ENCODE data around the gene KMT2C. TPM values are rescaled to one million over a fixed set of nuclear protein-coding genes. Genes with fewer than 3 reads are reported as not detected.

Gene KMT2C
- total RNA-seq, 3 donors from 2014 or later = 79.6 to 121 (median 102) TPM

GRCh38 chr7:152121432-152121831 lies 314.4 kb downstream of the KMT2C start:
- no peak overlapping the region for H3K4me3 ChIP-seq
- peaks cover 13% of the 10 kb centered on the region for H3K36me3 ChIP-seq (ENCODE audit: low read depth)
- no peak for ATAC-seq
- peaks cover 3% of the 10 kb centered on the region for H3K9me3 ChIP-seq
- intact Hi-C loops (cut with DNase I, micrococcal nuclease) = no loop called here
- H3K4me1 ChIP-seq (ENCODE audit: low read depth) = no peaks in the 10 kb centered on the region
- no peak for DNase-seq
- no peak for TF ChIP-seq CTCF (IDR thresholded peaks at IDR 0.05)

GRCh38 chr7:152120776-152121175 lies 315.0 kb downstream of the KMT2C start:
- DNase-seq = no peak
- intact Hi-C loops (cut with DNase I, micrococcal nuclease) = no loop called here
- H3K9me3 ChIP-seq = peaks cover 3% of the 10 kb centered on the region
- ATAC-seq = no peak
- H3K4me3 ChIP-seq = no peak overlapping the region
- peaks cover 13% of the 10 kb centered on the region for H3K36me3 ChIP-seq (ENCODE audit: low read depth)
- H3K4me1 ChIP-seq (ENCODE audit: low read depth) = no peaks in the 10 kb centered on the region
- TF ChIP-seq CTCF (IDR thresholded peaks at IDR 0.05) = no peak

GRCh38 chr7:152120210-152120609 lies 315.6 kb downstream of the KMT2C start:
- intact Hi-C loops (cut with DNase I, micrococcal nuclease) = no loop called here
- Histone ChIP-seq H3K4me3 (no peak overlapping the region), H3K9me3 (peaks cover 3% of the 10 kb centered on the region), H3K36me3 (ENCODE audit: low read depth) (peaks cover 13% of the 10 kb centered on the region), H3K4me1 (ENCODE audit: low read depth) (no peaks in the 10 kb centered on the region)
- DNase-seq = no peak
- TF ChIP-seq CTCF (IDR thresholded peaks at IDR 0.05) = no peak
- no peak for ATAC-seq

GRCh38 chr7:152117356-152117755 lies 318.4 kb downstream of the KMT2C start:
- DNase-seq (no peak), ATAC-seq (no peak)
- no peaks in the 10 kb centered on the region for H3K9me3 ChIP-seq
- intact Hi-C loops (cut with DNase I, micrococcal nuclease) = no loop called here
- peaks cover 8% of the 10 kb centered on the region for H3K36me3 ChIP-seq (ENCODE audit: low read depth)
- no peak overlapping the region for H3K4me3 ChIP-seq
- no peak for TF ChIP-seq CTCF (IDR thresholded peaks at IDR 0.05)
- H3K4me1 ChIP-seq (ENCODE audit: low read depth) = no peaks in the 10 kb centered on the region

GRCh38 chr7:152115021-152115718 lies 320.6 kb downstream of the KMT2C start:
- Histone ChIP-seq H3K4me1 (ENCODE audit: low read depth) (no peaks in the 10 kb centered on the region), H3K9me3 (no peaks in the 10 kb centered on the region), H3K4me3 (no peak overlapping the region), H3K36me3 (ENCODE audit: low read depth) (no peaks in the 10 kb centered on the region)
- DNase-seq (peak in 1 of 3 donors; percentile 31), ATAC-seq (peak; percentile 73)
- intact Hi-C loops (cut with DNase I, micrococcal nuclease) = no loop called here
- no peak for TF ChIP-seq CTCF (IDR thresholded peaks at IDR 0.05)

Measured in mucosa of descending colon (tissue), 3 donors.